Osteocyte (in vitro differentiated cells): ENCODE data around the gene SPATA31A6. TPM values are rescaled to one million over a fixed set of nuclear protein-coding genes. Genes with fewer than 3 reads are reported as not detected.

Source experiments
- total RNA-seq: library from RNA; stranded (reverse); gene quantifications from 2 replicates; pipeline ENCODE4 v1.2.1, GENCODE V29; 2021

The SPATA31A6 gene
- total RNA-seq, 1 donor from 2014 or later, result not detected

Other genes with a start within 250 kb of the SPATA31A6 start
- gene CNTNAP3B, start 54.2 kb upstream of the SPATA31A6 start, total RNA-seq, result 10.0 and 13.0 TPM in 2 replicates